ENCODE data around the gene GRB14.
"Not testable (repeated sequence)": the region's sequence is repeated elsewhere in the genome, so short reads cannot be mapped to it uniquely, and the experiment has no call there.

The GRB14 gene

GRCh38 chr2:164485541-164485940 lies 135.7 kb downstream of the GRB14 start:
- no peak for DNase-seq

- peak; percentile 60 for DNase-seq
Measured at GRCh38 chr2:164479460-164479859, 141.8 kb downstream of the GRB14 start.

GRCh38 chr2:164478205-164478604 lies 143.1 kb downstream of the GRB14 start:
- DNase-seq = no peak

- no peak for DNase-seq
Measured at GRCh38 chr2:164474873-164475272, 146.4 kb downstream of the GRB14 start.

GRCh38 chr2:164473021-164473420 lies 148.3 kb downstream of the GRB14 start:
- no peak for DNase-seq

GRCh38 chr2:164465047-164465446 lies 156.2 kb downstream of the GRB14 start:
- DNase-seq = not testable (repeated sequence)

- no peak for DNase-seq
Measured at GRCh38 chr2:164464376-164464775, 156.9 kb downstream of the GRB14 start.

- DNase-seq = peak; percentile 52
Measured at GRCh38 chr2:164458792-164459191, 162.5 kb downstream of the GRB14 start.

GRCh38 chr2:164457271-164457670 lies 164.0 kb downstream of the GRB14 start:
- DNase-seq = no peak

GRCh38 chr2:164456619-164457018 lies 164.7 kb downstream of the GRB14 start:
- no peak for DNase-seq

GRCh38 chr2:164453656-164454305 lies 167.5 kb downstream of the GRB14 start:
- no peak for DNase-seq

GRCh38 chr2:164450278-164450677 lies 171.0 kb downstream of the GRB14 start:
- DNase-seq = no peak

- no peak for DNase-seq
Measured at GRCh38 chr2:164449706-164450105, 171.6 kb downstream of the GRB14 start.

GRCh38 chr2:164447660-164448059 lies 173.6 kb downstream of the GRB14 start:
- DNase-seq = no peak
